ENCODE data around the gene ADAM22.
A peak's percentile ranks its signal among the peaks of the same experiment; 100 is the strongest.

ADAM22 gene

DNA sequence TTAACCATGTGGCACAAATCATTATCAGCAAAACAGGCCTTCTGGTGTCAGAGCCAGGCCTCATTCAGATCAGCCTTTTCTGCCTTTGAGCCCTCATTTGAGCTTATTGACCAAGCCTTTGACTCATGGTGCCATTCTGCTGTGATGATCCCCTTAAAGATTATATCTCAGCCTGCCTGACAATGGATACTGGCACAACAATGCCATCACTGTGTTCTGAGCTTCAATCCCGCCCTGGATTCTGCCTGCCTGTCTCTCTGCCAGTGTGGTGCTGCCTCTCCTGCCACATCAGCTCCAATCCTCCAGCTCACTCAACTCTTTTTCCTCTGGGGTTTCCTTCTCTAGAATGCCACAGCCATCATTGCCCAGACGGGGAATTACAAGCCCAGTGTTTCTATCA, 233.2 kb downstream of the ADAM22 start:
- DNase-seq (ENCODE audit: low spot score), result peak; percentile 90

DNA sequence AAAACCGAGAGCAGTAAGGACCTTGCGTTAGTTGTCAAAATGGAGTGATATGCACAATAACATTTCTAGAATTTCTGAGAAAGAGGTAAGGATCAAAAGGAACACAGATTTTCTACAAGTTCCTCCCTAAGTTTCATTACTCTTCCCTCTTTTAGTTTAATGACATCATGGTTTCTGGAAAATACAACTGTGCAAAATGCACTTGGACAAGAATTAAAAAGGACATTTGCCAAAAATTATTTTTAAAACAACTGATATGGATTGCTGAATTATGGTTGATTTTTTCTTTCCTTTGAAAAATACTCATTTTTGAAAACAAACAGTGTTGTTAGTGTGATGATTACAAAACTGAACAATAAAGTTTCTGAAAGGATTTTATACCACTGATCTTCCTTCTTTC, 233.7 kb downstream of the ADAM22 start:
- no peak for DNase-seq (ENCODE audit: low spot score)

DNA sequence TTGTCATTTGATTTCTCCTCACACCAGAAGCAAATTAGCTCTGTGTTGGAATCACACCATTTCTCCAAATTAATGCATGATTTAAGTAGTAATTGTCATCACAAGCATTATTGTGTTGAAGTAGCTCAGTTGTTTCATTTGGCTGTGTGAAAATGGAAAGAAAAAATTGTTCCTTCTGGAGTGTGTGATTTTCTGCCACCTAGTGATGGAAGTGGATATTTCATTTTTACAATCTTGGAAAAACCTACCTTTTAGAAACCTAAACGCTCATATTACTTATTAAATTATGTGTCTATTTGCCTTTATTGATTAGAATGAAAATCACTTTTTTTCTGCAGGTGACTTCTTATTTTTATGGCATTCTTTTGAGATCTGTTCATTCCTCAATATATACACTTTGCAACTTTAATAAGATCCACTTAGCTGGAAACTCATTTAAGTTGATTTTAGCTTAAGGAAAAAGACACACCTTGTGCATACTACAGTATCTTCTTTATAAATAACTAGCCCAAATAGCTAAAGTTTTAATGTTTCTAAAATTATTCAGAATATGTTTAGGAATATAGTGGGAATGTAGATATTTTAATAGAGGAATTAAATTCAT, 235.8 kb downstream of the ADAM22 start:
- peak; percentile 70 for DNase-seq (ENCODE audit: low spot score)

- no peak for DNase-seq (ENCODE audit: low spot score)
Measured at GRCh38 chr7:88172842-88173241, 238.8 kb downstream of the ADAM22 start.

DNA sequence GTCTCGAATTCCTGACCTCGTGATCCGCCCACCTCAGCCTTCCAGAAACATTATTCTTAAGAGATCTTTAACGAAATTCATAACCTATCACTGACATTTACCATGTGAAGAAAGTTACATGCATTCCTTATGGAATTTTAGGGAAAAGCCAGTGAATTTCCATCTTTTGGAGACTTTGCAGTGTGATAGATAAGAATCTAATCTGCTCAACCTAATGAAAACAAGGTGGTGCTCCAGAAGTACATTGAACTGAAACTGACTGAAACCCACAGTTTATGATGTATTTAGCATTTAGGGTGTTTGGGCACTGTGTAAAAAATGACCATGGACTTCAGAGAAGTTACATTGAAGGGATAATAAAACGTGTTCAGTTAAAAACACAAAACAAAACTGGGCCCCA, 242.1 kb downstream of the ADAM22 start:
- DNase-seq (ENCODE audit: low spot score), result no peak

DNA sequence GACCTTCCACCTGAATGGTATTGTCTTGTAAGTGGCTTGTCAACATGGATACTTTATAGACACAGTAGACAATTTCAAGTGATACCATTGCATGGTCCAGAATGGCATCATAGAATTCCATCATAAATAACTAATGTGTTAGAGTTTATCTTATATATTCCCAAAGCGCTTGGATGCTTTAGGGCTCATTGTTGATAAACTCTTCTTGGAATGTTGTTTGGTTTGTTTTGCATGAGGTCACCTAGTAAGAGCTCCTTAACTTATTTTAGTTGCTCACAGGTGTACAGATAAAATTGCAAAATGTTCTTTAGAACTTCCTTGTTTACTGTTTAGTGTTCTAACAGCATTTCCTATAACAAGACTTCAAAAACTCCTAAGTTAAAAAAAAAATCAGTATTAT, 249.0 kb downstream of the ADAM22 start:
- DNase-seq (ENCODE audit: low spot score), result no peak

DNA sequence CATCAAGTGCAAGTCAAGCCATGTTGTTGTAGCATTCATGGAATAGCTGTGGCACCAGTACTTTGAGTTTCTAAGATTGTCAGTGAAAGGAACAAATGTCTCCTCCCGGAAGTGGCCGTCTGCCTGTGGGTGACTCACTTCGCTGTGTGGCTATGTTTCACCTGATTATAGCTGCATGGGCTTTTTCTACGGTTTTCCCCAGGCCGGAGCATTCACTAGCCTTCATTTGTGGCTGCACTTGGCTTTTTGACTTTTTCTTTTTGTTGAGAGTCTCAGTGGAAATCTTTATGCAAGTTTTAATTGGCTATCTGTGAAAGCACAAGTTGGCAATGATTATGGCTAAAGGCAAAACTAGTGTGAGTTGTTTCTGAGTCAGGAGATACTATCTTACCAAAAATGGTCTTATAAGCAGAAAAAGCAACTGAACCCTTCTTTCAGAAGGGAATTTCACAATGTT, 250.8 kb downstream of the ADAM22 start:
- no peak for DNase-seq (ENCODE audit: low spot score)

GRCh38 chr7:88185650-88186049, 251.6 kb downstream of the ADAM22 start:
- peak; percentile 37 for DNase-seq (ENCODE audit: low spot score)

GRCh38 chr7:88191911-88192310, 257.9 kb downstream of the ADAM22 start:
- DNase-seq (ENCODE audit: low spot score), result no peak

GRCh38 chr7:88200261-88200660, 266.2 kb downstream of the ADAM22 start:
- no peak for DNase-seq (ENCODE audit: low spot score)

DNA sequence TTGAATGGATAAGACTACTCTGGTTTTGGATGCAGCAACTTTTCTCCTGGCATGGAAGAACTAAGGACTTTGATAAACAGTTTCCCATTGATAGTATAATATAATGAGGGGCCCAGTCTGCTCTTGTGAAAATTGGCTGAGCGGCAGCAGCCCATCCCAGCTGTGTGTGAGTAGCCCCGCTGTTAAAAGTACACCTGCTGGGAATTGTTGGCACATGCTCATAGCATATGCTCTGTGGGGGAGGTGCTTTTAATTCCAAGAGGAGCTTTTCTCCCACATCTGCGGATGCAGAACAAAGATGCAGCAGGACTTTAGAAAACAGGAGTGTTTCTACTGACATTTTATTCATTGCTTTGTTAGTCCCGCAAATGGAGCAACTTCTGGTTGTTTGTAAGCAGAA, 266.7 kb downstream of the ADAM22 start:
- DNase-seq (ENCODE audit: low spot score), result peak; percentile 38

DNA sequence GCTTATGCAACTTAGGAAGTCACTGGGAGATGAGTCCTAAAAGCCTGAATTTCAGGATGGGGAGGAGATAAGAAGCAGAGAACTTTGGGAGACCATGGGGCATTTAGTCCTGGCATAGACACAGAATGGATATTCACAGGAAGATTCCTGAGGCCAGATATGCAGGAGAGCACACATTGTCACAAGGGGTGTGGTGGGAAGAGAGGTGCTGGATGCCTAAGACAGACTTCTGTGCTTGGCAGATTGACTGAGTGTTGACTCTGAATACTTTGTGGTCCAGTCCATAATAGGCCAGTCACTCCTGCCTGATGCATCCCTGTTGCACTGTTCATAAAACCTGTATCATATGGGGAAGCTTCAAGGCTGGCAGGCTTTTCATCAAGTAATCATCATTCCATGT, 267.3 kb downstream of the ADAM22 start:
- no peak for DNase-seq (ENCODE audit: low spot score)

GRCh38 chr7:88202278-88202677, 268.2 kb downstream of the ADAM22 start:
- no peak for DNase-seq (ENCODE audit: low spot score)

- DNase-seq (ENCODE audit: low spot score), result no peak
Measured at GRCh38 chr7:88202799-88203198, 268.7 kb downstream of the ADAM22 start.

DNA sequence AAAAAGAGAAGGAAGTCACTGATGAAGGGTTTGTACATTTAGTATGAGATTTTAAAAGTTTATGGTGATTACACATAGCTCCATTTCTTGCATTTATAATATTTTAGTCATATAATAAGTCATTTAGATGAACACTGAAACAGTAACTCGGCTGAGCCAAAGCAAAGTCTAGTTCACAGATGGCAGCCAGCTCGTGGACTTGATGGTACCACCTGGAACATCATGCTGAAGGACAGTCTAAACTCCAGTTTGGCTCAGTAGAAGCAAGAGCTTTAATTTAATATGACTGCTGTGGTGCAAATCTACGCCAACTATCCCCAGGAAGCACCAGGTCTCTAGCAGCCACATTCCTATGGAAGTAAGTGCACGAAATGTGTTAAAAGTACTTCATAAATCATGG, 269.4 kb downstream of the ADAM22 start:
- no peak for DNase-seq (ENCODE audit: low spot score)

DNA sequence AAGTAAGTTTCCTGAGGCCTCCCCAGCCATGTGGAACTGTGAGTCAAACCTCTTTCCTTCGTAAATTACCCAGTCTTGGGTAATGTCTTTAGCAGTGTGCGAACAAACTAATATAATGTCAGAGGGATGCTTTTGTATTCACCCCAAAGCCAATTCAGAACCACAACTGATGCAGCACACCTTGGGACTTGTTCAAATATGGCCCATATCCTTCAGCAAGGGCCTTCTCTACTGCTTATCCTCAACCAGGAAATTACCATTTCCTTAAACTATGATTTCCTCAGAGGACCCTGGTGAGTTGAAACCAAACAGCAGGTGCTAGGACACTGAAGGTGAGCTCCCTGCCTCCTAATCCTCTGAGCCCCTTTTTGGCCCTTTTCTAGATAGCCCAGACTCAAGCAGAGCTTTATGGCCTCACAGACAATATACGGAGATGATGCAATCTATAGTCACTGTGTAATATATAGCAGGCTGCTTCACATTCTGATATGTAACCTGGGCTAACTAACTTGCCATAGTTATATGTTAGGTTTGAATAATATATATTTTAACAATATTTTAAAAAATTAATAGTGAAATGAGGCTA, 270.6 kb downstream of the ADAM22 start:
- DNase-seq (ENCODE audit: low spot score), result no peak

DNA sequence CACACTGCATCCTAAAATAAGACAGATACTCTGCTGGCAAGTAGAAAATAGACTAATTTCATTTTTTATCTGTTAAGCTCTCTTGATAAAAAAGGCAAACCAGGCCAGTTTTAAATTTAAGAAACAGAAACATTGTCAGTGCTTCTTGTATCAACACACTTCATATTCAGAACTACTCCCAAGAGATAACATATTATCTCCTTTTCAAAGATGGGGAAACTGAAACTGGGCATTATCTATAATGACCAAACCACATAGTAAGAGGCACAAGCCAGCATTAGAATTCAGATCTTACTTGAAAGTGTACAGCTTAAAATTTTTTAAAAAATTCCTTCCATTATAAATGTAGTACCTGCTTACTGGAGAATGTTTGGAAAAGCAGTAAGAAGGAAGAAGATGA, 271.1 kb downstream of the ADAM22 start:
- no peak for DNase-seq (ENCODE audit: low spot score)

GRCh38 chr7:88206254-88206653, 272.2 kb downstream of the ADAM22 start:
- no peak for DNase-seq (ENCODE audit: low spot score)

GRCh38 chr7:88208521-88208920, 274.5 kb downstream of the ADAM22 start:
- DNase-seq (ENCODE audit: low spot score), result no peak

GRCh38 chr7:88212918-88213317, 278.9 kb downstream of the ADAM22 start:
- no peak for DNase-seq (ENCODE audit: low spot score)

- no peak for DNase-seq (ENCODE audit: low spot score)
Measured at GRCh38 chr7:88214456-88214855, 280.4 kb downstream of the ADAM22 start.

GRCh38 chr7:88215295-88215694, 281.2 kb downstream of the ADAM22 start:
- no peak for DNase-seq (ENCODE audit: low spot score)

GRCh38 chr7:88216276-88216675, 282.2 kb downstream of the ADAM22 start:
- no peak for DNase-seq (ENCODE audit: low spot score)
